NCI-H1694 (cell line): ENCODE data around the gene LSM2.
A peak's percentile ranks its signal among the peaks of the same experiment; 100 is the strongest.
"Not testable (repeated sequence)": the region's sequence is repeated elsewhere in the genome, so short reads cannot be mapped to it uniquely, and the experiment has no call there.

Experiments used
- DNase-seq: peaks from one replicate; lab custom pipeline; 2025; lab: John Stamatoyannopoulos, UW

Gene LSM2

DNA sequence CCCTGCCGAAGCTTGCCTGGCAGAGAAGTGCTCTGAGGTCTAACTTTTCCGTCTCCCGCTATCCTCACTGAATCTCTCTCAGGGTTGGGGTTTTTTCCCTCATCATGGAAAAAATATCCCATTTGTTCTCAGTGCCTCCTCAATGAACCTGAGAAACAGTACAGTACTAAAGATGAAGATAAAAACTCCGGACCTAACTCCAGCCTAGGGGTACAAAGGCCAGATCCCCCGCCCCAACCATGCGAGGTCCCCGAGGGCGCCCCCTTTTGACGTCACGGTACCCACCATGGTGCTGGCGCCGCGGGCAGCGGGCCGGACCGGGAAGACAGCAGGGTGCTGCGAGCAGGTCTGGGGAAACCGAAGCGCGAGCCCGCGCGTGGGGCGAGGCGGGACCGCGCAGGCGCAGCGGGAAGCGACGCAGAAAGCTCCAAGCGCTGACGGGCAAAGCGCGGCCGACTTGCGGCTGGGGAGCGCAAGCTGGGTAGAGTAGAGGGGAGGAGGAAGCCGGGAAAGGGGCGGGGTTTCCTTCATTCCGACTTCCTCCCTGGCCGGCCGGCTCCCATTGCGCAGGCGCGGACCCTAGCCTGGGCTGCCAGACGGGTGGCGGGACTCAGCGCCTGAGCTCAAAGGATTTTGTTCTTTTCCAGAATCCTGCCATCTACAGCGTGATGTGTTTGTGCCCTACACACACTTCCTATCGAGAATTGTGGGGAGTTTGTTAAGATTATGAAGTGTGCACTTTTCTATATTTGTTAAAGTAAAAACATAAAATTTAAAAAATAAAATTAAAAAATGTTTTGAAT, at the start of gene LSM2:
LSM2 (minus strand) TSS at position 497 of the 803 bp plus-strand sequence; CDS start at position 288, 209 bp downstream.
- DNase-seq: peak; percentile 94

DNA sequence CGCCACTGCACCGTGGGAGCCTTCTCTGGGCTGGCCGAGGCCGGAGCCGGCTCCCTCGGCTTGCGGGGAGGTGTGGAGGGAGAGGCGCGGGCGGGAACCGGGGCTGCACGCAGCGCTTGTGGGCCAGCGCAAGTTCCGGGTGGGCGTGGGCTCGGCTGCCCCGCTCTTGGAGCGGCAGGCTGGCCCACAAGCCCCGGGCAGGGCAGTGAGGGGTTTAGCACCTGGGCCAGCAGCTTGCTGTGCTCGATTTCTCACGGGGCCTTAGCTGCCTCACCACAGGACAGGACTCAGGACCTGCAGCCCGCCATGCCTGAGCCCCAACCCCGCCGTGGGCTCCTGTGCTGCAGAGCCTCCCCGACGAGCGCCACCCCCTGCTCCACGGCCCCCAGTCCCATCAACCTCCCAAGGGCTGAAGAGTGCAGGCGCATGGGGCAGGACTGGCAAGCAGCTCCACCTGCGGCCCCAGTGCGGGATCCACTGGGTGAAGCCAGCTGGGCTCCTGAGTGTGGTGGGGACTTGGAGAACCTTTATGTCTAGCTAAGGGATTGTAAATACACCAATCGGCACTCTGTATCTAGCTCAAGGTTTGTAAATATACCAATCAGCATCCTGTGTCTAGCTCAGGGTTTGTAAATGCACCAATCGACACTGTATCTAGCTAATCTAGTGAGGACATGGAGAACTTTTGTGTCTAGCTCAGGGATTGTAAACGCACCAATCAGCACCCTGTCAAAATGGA, 45.4 kb upstream of the LSM2 start:
- not testable (repeated sequence) for DNase-seq

DNA sequence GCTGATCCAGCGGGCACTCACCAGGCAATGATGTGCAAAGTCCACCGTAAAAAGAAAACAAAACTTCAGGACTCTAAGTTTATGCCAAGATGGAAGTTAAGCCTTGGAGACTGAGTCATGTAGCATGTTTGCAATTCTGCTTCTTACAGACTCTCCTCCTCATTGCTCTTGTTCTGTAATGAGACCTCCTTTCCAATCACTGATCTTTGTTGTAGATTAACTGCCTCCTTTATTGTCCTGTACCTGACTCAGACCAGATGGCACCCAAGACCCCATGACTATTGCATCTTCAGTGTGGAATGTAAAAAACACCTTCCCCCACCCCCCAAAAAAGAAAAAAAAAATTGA, 44.7 kb upstream of the LSM2 start:
- DNase-seq: no peak

DNA sequence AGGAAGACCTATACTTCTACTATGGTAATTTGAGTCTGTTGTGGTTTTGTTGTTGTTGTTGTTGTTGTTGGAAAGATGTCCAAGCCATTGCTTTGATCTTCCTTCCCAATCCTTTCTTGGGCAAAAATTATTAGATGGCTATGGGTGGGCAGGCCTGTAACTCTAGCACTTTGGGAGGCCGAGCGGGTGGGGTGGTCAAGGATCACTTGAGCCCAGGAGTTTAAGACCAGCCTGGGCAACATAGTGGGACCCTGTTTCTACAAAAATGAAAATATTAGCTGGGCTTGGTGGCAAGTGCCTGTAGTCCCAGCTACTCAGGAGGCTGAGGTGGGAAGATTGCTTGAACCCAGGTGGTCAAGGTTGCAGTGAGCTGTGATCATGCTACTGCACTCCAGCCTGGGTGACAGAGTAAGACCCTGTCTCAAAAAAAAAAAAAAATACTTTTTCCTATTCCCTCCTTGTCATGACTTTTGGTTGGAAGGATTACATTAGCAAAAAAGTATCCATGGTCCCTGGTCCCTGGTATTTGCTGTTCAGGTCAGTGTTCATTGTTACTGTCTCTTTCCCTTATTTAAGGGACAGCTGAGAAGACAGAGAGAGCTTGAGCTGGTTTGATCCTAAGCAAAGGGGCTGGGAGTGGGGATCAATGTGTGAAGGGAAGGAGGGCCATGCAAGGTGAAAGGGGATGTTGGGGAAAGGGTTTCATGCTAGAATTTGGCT, 44.2 kb upstream of the LSM2 start:
- DNase-seq: no peak

DNA sequence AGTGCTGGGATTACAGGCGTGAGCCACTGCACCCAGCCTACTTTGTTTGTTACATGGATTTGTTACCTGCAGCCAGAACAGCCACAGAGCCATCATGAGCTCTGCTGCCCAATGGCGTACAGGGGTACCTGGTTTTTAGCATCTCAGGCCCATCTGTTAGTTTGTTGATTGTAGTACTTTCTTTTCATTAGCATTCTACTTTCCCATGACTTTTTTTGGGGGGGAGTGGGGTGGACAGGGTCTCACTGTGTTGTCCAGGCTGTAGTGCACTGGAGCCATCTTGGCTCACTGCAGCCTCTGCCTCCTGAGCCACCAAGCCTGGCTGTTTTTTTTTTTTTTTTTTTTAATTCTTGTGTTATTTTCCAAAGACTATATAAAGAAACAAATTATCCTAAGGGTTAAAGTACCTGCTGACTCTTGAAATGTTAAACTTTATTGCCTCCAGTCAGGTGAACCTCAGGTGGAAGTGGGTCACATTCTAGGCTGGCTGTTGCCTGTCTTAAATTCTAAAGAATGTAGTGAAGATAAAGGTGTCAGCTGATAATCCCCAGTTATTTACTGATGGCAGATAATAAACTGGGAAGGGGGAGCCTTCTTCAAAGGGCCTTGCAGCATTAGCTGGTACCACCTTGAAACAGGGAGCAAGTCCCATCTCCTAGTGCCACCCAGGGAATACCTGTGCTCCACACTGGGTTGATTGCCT, 40.7 kb upstream of the LSM2 start:
- no peak for DNase-seq

DNA sequence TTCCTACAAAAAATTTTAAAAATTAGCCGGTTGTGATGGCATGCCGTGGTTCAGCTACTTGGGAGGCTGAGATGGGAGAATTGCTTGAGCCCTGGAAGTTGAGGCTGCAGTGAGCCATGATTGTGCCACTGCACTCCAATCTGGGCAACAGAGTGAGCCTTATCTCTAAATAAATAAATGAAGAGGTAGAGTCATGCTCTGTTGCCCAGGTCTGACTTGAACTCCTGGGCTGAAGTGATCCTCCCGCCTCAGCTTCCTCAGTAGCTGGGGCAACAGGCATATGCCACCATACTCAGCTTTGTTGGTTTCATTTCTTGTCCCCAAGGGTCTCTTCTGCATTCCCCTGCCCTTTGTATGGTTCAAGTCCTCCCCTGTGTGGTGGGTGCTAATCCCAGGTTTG, 37.7 kb upstream of the LSM2 start:
- DNase-seq: no peak

DNA sequence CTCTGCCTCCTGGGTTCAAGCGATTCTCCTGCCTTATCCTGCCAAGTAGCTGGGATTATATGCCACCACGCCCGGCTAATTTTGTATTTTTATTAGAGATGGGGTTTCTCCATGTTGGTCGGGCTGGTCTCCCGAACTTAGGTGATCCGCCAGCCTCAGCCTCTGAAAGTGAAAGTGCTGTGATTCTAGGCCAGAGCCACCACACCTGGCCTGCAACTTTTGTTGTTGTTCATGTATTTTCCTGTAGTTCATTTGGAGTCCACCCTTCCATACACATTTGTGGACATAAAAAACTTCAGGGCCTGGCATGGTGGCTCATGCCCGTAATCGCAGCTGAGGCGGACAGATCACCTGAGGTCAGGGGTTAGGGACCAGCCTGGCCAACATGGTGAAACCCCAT, 35.3 kb upstream of the LSM2 start:
- DNase-seq: no peak

DNA sequence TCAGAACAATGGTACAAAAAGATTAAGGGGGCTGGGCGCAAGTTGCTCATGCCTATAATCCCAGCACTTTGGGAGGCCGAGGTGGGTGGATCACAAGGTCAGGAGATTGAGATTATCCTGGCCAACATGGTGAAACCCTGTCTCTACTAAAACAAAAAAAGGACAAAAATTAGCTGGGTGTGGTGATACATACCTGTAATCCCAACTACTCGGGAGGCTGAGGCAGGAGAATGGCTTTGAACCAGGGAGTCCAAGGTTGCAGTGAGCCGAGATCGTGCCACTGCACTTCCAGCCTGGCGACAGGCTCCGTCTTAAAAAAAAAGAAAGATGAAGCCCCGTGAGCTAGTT, 33.0 kb upstream of the LSM2 start:
- DNase-seq: not testable (repeated sequence)

DNA sequence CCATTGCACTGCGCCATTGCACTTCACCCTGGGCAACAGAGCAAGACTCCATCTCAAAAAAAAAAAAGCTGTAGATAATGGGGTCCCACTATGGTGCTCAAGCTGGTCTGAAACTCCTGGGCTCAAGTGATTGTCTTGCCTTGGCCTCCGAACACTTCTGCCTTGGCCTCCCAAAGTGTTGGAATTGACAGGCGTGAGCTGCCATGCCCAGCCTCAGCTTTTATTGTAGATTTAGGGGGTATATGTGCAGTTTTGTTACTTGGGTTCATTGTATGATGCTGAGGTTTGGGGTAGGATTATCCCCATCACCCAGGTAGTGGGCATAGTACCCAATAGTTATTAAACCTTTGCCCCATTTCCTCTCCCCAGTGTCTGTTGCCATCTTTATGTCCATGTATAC, 32.2 kb upstream of the LSM2 start:
- DNase-seq: no peak

DNA sequence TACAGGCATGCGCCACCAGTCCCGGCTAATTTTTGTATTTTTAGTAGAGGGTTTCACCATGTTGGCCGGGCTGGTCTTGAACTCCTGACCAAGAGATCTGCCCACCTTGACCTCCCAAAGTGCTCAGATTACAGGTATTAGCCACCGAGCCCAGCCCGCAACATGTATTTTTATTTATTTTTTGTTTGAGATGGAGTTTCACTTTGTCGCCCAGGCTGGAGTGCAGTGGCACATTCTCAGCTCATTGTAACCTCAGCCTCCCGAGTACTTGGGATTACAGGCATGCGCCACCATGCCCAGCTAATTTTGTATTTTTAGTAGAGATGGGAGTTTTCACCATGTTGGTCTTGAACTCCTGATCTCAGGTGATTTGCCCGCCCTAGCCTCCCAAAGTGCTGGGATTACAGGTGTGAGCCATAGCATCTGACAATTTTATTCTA, 31.4 kb upstream of the LSM2 start:
- not testable (repeated sequence) for DNase-seq

DNA sequence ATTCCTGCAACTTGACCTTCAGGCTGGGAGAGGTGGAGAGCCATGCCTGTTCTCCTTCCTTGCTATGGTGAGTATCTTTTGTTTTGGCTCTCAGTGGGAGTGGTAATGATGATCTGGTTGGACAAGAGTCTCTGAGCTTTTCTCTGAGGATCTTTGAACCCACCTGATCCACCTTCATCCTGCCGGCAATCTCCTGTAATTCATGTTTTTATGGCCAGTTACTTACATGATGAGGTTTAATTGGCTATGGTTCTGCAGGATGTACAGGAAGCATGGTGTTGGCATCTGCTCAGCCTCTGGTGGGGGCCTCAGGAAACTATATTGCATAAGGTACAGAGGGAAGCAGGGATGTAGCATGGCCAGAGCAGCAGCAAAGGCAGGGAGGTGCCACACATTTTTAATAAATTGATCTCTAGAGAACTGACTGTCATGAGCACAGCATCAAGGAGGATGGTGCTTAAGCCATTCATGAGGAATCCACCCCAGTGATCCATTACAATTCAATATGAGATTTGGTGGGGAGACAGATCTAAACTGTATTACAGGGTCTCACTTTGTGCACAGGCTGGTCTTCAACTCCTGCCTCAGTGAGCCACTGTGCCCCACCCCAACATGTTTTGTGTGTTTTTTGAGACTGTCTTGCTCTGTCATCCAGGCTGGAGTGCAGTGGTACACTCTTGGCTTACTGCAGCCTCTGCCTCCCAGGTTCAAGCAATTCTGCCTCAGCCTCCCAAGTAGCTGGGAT, 30.8 kb upstream of the LSM2 start:
- no peak for DNase-seq

DNA sequence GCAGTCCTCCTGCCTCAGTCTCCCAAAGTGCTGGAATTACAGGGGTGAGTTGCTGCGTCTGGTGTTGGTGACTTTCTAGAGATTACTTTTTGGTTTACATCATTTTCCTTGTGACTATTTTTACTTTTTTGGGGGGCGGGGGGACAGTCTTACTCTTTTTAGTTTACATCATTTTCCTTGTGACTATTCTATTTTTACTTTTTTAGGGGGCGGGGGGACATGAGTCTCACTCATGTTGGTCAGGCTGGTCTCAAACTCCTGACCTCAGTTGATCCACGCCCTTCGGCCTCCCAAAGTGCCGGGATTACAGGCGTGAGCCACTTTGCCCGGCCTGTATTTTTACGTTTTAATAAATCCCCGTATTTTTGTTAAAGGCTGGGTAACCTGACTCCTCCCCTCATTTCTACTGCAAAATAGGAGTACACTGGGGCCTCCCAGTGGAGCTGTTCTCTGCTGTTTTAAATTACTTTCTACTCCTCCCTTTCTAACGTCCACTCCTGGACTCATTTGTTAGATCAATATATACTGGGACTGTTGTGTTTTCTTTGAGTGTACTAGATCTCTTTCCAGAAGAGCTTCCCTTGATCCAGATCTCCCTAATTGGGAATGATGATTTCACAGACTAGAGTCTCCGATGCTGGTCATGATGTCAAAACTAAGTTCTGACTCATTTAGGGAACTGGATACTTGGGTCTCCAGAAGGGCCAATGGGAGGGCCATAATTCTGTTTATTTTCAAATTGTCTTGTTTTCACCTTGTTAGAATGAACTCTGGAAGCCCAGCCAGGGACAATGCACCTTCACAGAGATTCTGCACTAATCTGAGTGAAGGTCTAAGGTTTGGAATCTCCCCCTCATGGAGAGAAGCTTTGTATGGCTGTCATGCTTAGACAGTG, 30.0 kb upstream of the LSM2 start:
- no peak for DNase-seq

DNA sequence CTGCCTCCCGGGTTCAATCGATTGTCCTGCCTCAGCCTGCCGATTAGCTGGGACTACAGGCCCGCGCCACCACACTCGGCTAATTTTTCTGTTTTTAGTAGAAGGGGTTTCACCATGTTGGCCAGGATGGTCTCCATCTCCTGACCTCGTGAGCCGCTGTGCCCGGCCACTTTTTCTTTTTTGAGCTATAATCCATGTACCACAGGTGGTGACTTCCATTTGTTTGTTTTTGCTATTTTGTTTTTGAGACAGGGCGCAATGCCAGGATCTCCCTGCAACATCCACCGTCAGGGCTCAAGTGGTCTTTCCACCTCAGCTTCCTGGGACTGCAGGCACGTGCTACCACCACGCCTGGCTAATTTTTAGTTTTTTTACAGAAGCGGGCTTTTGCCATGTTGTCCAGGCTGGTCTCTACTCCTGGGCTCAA, 29.3 kb upstream of the LSM2 start:
- no peak for DNase-seq

DNA sequence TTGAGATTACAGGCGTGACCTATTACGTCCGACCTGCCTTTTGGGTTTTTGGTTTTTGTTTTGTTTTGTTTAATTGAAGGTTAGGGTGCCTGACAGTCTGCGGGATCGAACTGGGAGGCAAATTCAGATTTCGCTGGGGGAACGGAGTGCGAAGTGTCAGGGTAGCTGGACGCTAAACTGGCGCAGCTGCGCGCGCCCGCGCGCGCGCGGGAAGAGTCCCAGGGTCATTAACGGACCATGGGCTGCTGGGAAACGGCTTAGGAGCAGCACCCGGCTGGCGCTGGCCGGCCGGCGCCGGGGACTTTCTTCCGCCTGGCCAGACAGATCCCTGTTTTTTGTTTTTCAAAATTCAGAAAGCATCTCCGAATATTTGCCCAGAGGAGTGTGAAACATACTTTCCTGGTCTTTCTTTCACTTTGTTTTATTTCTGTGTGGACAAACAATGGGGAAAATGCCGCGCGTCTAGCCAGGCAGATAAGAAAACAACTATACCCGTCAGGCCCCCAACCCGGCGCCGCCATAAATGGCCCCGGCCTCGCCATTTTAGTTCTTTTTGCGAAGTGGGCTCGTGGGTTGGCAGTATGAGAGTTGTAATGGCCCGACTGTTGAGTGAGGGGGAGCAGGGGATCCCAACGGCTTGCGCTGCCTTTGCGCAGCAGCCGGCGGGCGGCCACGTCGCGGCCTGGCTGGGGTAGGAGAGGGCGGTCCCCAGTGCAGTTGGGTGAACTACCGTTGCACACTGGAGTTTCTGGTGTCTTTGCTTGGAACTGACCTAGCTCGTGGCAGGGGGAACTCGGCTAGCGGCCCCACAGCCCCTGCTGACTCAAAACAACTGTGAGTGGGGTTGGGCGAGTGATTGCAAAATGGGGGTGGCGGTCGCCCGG, 27.8 kb upstream of the LSM2 start:
- DNase-seq: peak; percentile 57

DNA sequence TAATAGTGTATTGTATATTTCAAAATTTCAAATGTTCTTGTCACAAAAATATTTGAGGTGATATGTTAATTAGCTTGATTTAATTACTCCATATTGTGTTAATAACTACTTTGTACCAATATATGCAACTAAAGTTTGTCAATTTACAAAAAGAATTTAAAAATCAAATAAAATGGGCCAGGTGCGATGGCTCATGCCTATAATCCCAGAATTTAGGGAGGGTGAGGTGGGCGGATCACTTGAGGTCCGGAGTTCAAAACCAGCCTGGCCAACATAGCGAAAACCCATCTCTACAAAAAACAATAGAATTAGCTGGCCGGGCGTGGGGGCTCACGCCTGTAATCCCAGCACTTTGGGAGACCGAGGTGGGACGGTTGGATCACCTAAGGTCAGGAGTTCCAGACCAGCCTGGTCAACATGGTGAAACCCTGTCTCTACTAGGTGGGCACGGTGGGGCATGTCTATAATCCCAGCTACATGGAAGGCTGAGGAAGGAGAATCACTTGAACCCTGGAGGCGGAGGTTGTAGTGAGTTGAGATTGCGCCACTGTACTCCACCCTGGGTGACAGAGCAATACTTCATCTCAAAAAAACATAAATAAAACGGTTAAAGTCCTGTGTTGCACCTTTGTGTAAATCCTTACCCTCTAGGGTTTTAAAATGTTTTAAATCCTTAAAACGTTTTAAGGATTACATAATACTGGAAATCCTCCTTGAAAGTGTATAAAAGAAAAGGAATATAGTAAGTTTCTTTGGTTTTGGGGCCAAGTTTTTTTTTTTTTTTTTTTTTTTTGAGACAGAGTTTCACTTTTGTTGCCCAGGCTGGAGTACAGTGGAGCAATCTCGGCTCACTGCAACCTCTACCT, 24.8 kb upstream of the LSM2 start:
- DNase-seq: no peak

DNA sequence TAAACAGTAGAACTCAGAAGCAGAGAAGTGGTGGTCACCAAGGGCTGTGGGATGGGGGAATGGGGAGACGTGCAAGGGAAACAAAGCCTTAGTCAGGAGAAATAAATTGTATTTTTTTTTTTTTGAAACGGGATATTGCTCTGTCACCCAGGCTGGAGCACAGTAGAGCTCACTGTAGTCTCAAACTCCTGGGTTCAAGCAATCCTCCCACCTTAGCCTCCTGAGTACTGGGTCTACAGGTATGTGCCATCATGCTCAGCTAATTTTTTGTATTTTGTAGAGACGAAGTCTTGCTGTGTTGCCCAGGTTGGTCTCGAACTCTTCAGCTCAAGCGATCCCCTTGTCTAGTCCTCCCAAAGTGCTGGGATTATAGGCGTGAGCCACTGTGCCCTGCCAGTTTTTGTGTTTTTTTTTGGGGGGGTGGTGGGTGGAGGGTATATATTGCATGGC, 24.1 kb upstream of the LSM2 start:
- DNase-seq: no peak

DNA sequence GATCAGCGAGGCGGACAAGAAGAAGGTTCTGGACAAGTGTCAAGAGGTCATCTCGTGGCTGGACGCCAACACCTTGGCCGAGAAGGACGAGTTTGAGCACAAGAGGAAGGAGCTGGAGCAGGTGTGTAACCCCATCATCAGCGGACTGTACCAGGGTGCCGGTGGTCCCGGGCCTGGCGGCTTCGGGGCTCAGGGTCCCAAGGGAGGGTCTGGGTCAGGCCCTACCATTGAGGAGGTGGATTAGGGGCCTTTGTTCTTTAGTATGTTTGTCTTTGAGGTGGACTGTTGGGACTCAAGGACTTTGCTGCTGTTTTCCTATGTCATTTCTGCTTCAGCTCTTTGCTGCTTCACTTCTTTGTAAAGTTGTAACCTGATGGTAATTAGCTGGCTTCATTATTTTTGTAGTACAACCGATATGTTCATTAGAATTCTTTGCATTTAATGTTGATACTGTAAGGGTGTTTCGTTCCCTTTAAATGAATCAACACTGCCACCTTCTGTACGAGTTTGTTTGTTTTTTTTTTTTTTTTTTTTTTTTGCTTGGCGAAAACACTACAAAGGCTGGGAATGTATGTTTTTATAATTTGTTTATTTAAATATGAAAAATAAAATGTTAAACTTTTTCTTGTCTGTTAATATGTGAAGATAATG, 23.0 kb upstream of the LSM2 start:
- peak; percentile 34 for DNase-seq
